Measurements from ENCODE around the gene IFFO2. TPM values are rescaled to one million over a fixed set of nuclear protein-coding genes. Genes with fewer than 3 reads are reported as not detected.

The IFFO2 gene
- total and polyA plus RNA-seq, 10 of the 15 experiments (the other 5 are each of a cell fraction or from before 2014, with no cell fraction given): 1.2 to 18.4 (median 6.7) TPM

DNA sequence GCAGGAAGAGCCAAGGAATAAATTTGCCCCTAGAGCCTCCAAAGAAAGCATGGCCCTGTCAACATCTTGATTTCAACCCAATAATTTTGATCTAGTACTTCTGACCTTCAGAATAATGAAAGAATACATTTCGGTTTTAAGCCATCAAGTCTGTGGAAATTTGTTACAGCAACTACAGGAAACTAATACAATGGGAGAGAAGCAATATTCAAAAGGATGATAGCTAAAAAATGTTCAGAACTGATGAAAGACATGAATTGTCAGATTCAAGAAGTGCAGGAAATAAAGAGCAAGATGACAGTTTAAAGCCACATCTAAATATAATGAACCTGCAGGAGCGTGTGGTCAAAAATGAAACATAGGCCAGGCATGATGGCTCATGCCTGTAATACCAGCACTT is 24.8 kb upstream of the IFFO2 start:
- H3K9ac ChIP-seq (ENCODE audit: control insufficient read depth, insufficient read depth, low read length): no peak overlapping the region
- H3K27ac ChIP-seq (ENCODE audit: control insufficient read depth, insufficient read depth): no peak overlapping the region
- ATAC-seq: no peak
- no TSS peak for BruUV-seq (replicated peaks)
- no peak for FAIRE-seq
- RAD21 ChIA-PET (ENCODE audit: unreplicated experiment): no interaction called here
- H3K4me3 ChIP-seq: no peak overlapping the region
- intact Hi-C loops (cut with micrococcal nuclease; ENCODE audit: unreplicated experiment): no loop called here
- peaks cover 2% of the 10 kb centered on the region; the same call in 1 of the 3 replicates for H3K9me3 ChIP-seq (replicated peaks; ENCODE audit: control insufficient read depth, insufficient read depth, low read length)
- no peaks in the 10 kb centered on the region; a peak in 1 of 4 replicates for H3K27me3 ChIP-seq (replicated peaks in 1 of 2; ENCODE audit: control insufficient read depth in 2 of 2, insufficient read depth in 2 of 2, low read length in 1 of 2)
- POLR2A ChIA-PET: no interaction called here
- CTCF ChIA-PET: interaction anchor here (0.8 kb wide), 1 partner anchor 67 kb away, joined by 3 read pairs; no protein-coding TSS in a partner anchor
- no peak overlapping the region for H3K4me2 ChIP-seq (ENCODE audit: control insufficient read depth, insufficient read depth)
- no peak overlapping the region for H2AFZ ChIP-seq (ENCODE audit: control insufficient read depth, low read depth, low read length)
- SMC1A ChIA-PET (ENCODE audit: uncharacterized antibody, unreplicated experiment): no interaction called here
- in situ Hi-C loops (cut with MboI): no loop called here
- 50% methylated on average over 2 of the region's 2 CpGs for WGBS (ENCODE audit: insufficient coverage, insufficient replicate concordance, low lambda C conversion rate, missing lambda C conversion rate)
- no peaks in the 10 kb centered on the region for H3K4me1 ChIP-seq (ENCODE audit: control insufficient read depth, insufficient read depth, low read length)
- no peaks in the 10 kb centered on the region for H4K20me1 ChIP-seq (ENCODE audit: control insufficient read depth, insufficient read depth)
- DNase-seq (ENCODE audit: low read depth, low spot score): no peak
- no peaks in the 10 kb centered on the region for H3K36me3 ChIP-seq (ENCODE audit: control insufficient read depth in 2 of 2, insufficient read depth in 2 of 2, low read length in 1 of 2)
- H3K79me2 ChIP-seq (ENCODE audit: control insufficient read depth, insufficient read depth, low read length): no peaks in the 10 kb centered on the region
- TF ChIP-seq, protein P1, sequence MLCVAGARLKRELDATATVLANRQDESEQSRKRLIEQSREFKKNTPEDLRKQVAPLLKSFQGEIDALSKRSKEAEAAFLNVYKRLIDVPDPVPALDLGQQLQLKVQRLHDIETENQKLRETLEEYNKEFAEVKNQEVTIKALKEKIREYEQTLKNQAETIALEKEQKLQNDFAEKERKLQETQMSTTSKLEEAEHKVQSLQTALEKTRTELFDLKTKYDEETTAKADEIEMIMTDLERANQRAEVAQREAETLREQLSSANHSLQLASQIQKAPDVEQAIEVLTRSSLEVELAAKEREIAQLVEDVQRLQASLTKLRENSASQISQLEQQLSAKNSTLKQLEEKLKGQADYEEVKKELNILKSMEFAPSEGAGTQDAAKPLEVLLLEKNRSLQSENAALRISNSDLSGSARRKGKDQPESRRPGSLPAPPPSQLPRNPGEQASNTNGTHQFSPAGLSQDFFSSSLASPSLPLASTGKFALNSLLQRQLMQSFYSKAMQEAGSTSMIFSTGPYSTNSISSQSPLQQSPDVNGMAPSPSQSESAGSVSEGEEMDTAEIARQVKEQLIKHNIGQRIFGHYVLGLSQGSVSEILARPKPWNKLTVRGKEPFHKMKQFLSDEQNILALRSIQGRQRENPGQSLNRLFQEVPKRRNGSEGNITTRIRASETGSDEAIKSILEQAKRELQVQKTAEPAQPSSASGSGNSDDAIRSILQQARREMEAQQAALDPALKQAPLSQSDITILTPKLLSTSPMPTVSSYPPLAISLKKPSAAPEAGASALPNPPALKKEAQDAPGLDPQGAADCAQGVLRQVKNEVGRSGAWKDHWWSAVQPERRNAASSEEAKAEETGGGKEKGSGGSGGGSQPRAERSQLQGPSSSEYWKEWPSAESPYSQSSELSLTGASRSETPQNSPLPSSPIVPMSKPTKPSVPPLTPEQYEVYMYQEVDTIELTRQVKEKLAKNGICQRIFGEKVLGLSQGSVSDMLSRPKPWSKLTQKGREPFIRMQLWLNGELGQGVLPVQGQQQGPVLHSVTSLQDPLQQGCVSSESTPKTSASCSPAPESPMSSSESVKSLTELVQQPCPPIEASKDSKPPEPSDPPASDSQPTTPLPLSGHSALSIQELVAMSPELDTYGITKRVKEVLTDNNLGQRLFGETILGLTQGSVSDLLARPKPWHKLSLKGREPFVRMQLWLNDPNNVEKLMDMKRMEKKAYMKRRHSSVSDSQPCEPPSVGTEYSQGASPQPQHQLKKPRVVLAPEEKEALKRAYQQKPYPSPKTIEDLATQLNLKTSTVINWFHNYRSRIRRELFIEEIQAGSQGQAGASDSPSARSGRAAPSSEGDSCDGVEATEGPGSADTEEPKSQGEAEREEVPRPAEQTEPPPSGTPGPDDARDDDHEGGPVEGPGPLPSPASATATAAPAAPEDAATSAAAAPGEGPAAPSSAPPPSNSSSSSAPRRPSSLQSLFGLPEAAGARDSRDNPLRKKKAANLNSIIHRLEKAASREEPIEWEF (IDR thresholded peaks at IDR 0.05; ENCODE audit: insufficient replicate concordance, low read depth, low read length): no peak
- TF ChIP-seq CREM (IDR thresholded peaks at IDR 0.05; ENCODE audit: low read depth): no peak
- no peak for TF ChIP-seq HDAC2 (IDR thresholded peaks at IDR 0.05)
- TF ChIP-seq MYB (IDR thresholded peaks at IDR 0.05; ENCODE audit: borderline replicate concordance, low read depth, low read length): no peak
- TF ChIP-seq, protein P2, sequence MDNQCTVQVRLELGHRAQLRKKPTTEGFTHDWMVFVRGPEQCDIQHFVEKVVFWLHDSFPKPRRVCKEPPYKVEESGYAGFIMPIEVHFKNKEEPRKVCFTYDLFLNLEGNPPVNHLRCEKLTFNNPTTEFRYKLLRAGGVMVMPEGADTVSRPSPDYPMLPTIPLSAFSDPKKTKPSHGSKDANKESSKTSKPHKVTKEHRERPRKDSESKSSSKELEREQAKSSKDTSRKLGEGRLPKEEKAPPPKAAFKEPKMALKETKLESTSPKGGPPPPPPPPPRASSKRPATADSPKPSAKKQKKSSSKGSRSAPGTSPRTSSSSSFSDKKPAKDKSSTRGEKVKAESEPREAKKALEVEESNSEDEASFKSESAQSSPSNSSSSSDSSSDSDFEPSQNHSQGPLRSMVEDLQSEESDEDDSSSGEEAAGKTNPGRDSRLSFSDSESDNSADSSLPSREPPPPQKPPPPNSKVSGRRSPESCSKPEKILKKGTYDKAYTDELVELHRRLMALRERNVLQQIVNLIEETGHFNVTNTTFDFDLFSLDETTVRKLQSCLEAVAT (IDR thresholded peaks at IDR 0.05): no peak
- no peak for TF ChIP-seq CHD2 (IDR thresholded peaks at IDR 0.05; ENCODE audit: borderline replicate concordance, low read depth, low read length)
- no peak for TF ChIP-seq CHD1 (IDR thresholded peaks at IDR 0.05; ENCODE audit: low read depth, low read length)
- no peak for TF ChIP-seq POU2F2 (IDR thresholded peaks at IDR 0.05; ENCODE audit: borderline replicate concordance, low read depth, low read length)
- no peak for TF ChIP-seq RAD51 (IDR thresholded peaks at IDR 0.05)
- no peak for TF ChIP-seq POLR2AphosphoS2 (IDR thresholded peaks at IDR 0.05; ENCODE audit: low read depth, low read length)
- TF ChIP-seq, protein P3, sequence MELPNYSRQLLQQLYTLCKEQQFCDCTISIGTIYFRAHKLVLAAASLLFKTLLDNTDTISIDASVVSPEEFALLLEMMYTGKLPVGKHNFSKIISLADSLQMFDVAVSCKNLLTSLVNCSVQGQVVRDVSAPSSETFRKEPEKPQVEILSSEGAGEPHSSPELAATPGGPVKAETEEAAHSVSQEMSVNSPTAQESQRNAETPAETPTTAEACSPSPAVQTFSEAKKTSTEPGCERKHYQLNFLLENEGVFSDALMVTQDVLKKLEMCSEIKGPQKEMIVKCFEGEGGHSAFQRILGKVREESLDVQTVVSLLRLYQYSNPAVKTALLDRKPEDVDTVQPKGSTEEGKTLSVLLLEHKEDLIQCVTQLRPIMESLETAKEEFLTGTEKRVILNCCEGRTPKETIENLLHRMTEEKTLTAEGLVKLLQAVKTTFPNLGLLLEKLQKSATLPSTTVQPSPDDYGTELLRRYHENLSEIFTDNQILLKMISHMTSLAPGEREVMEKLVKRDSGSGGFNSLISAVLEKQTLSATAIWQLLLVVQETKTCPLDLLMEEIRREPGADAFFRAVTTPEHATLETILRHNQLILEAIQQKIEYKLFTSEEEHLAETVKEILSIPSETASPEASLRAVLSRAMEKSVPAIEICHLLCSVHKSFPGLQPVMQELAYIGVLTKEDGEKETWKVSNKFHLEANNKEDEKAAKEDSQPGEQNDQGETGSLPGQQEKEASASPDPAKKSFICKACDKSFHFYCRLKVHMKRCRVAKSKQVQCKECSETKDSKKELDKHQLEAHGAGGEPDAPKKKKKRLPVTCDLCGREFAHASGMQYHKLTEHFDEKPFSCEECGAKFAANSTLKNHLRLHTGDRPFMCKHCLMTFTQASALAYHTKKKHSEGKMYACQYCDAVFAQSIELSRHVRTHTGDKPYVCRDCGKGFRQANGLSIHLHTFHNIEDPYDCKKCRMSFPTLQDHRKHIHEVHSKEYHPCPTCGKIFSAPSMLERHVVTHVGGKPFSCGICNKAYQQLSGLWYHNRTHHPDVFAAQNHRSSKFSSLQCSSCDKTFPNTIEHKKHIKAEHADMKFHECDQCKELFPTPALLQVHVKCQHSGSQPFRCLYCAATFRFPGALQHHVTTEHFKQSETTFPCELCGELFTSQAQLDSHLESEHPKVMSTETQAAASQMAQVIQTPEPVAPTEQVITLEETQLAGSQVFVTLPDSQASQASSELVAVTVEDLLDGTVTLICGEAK (IDR thresholded peaks at IDR 0.05; ENCODE audit: borderline replicate concordance): no peak
- no peak for TF ChIP-seq SRF (IDR thresholded peaks at IDR 0.05; ENCODE audit: low read depth in 2 of 2, low read length in 2 of 2)
- TF ChIP-seq KAT2A (conservative IDR thresholded peaks at IDR 0.05; ENCODE audit: control insufficient read depth, low read depth, low read length): no peak
- no peak for TF ChIP-seq ZNF217 (IDR thresholded peaks at IDR 0.05)
- TF ChIP-seq YY1 (IDR thresholded peaks at IDR 0.05; ENCODE audit: low read depth, low read length): no peak

Measured in GM12878 (cell line).